ENCODE measurements around the gene DNPEP. TPM values are rescaled to one million over a fixed set of nuclear protein-coding genes. Genes with fewer than 3 reads are reported as not detected.

The DNPEP gene
- 58.8 and 67.9 TPM in 2 replicates for total RNA-seq (2014; rRNA removed; shearing (Covaris generic))
- 44.9 and 49.2 TPM in 2 replicates for polyA plus RNA-seq (2016; fragmentation: Nextera tagmentation; extraction: Ambion mirVana)
- long read RNA-seq, transcript DNPEP-201 (15 exons, 2,425 nt), result major isoform, 26 of 39 reads
- long read RNA-seq, partial matches to known transcripts, result 4 of 39 reads
- long read RNA-seq, other reads (novel, unspliced or antisense), result 6 of 39 reads

DNA sequence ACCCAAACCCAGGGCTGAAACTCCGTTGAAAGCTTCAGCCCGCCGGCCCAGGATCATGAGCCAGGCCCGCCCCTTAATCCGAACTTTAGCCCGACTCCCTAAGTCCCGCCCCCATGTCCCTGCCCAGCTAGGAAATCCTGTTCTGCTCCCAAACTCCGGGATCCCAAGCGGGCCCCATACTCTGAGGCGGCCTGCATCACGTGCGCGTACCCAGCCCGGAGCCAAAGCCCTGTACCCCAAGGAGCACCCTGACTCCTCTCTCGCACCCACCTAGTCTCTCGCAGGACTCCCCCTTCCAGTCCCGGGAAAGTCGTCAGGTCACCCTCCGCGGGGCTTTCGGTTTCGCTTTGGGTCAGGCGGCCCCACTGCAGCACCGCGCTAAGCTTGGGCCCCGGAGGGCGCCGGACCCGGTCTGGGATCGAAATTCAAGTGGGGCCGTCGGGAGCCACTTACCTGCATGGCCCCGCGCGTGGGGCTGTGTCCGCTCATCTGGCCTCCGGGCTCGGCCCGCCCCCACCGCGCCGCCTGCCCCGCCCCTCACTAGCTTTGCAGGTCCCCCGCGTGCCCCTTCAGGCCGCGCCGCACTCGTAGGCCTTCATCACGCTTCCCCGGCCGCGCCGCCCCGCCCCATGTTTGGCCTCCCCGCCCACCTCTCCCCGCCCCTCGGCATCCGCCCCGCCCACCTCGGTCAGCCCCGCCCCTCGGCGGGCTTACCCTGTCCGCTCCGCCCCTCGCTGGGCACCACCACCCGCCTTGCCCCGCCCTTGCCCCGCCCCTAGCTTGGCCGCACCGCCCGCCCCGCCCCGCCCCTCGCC lies at the start of gene DNPEP:
DNPEP (minus strand) TSS at position 607 of the 815 bp plus-strand sequence; CDS start at position 489, 118 bp downstream.
- H3K4me3 ChIP-seq, result peak within 1 kb of the TSS; percentile 85
- DNase-seq (ENCODE audit: low spot score) (peak; percentile 95), ATAC-seq (peak; percentile 78)
- Mint-ChIP-seq H3K9me3 (no peaks in the 10 kb centered on the region), H3K36me3 (ENCODE audit: low read depth) (peaks cover 27% of the 10 kb centered on the region), H3K27ac (peak within 1 kb of the TSS; percentile 96), H3K4me1 (peaks cover 7% of the 10 kb centered on the region), H3K4me3 (peak within 1 kb of the TSS; percentile 94), H3K27me3 (ENCODE audit: insufficient read depth, low read depth, poor library complexity) (peaks cover 6% of the 10 kb centered on the region)
- H3K4me1 ChIP-seq (ENCODE audit: insufficient read depth), result no peaks in the 10 kb centered on the region
- 0 out of 2 replicates have a peak, but pooled peaks cover 4% of the 10 kb centered on the region for H3K36me3 ChIP-seq (ENCODE audit: insufficient read depth)
- no peaks in the 10 kb centered on the region for H4K20me1 ChIP-seq (replicated peaks; ENCODE audit: insufficient read depth)
- H3K27me3 ChIP-seq (ENCODE audit: insufficient read depth), result no peaks in the 10 kb centered on the region
- peak within 1 kb of the TSS; percentile 99 for H2AFZ ChIP-seq
- peaks cover 7% of the 10 kb centered on the region; the same call in 1 of the 2 replicates for H3F3A ChIP-seq (replicated peaks; ENCODE audit: low read depth)
- no peaks in the 10 kb centered on the region for H3K9me2 ChIP-seq (ENCODE audit: insufficient read depth)
- TF ChIP-seq POLR2AphosphoS5 (IDR thresholded peaks at IDR 0.05; ENCODE audit: low read depth), result peak; percentile 61
- peak; percentile 99 for TF ChIP-seq STAT1 (IDR thresholded peaks at IDR 0.05; ENCODE audit: unreplicated experiment)
- TF ChIP-seq NANOG (IDR thresholded peaks at IDR 0.05; ENCODE audit: borderline replicate concordance), result no peak
- H3K79me2 ChIP-seq (replicated peaks; ENCODE audit: insufficient read depth), result no peaks in the 10 kb centered on the region
- peak within 1 kb of the TSS; percentile 80; the same call in 1 of the 2 replicates for H3K27ac ChIP-seq (ENCODE audit: low read depth)
- peak within 1 kb of the TSS; percentile 91 for H3K4me2 ChIP-seq

GRCh38 chr2:219437141-219437540 lies 49.4 kb upstream of the DNPEP start:
- H3K4me3 ChIP-seq, result no peak overlapping the region
- no peaks in the 10 kb centered on the region for H3K9me2 ChIP-seq (ENCODE audit: insufficient read depth)
- H4K20me1 ChIP-seq (replicated peaks; ENCODE audit: insufficient read depth), result no peaks in the 10 kb centered on the region
- H2AFZ ChIP-seq, result no peak overlapping the region
- Mint-ChIP-seq H3K36me3 (ENCODE audit: low read depth) (no peaks in the 10 kb centered on the region; the same call in 2 of the 3 replicates), H3K4me1 (peaks cover 12% of the 10 kb centered on the region), H3K27ac (no peak overlapping the region), H3K27me3 (ENCODE audit: insufficient read depth, low read depth, poor library complexity) (peaks cover 21% of the 10 kb centered on the region), H3K9me3 (no peaks in the 10 kb centered on the region), H3K4me3 (no peak overlapping the region)
- no peaks in the 10 kb centered on the region for H3K36me3 ChIP-seq (ENCODE audit: insufficient read depth)
- H3K79me2 ChIP-seq (replicated peaks; ENCODE audit: insufficient read depth), result no peaks in the 10 kb centered on the region
- ATAC-seq (no peak), DNase-seq (ENCODE audit: low spot score) (no peak)
- TF ChIP-seq NANOG (IDR thresholded peaks at IDR 0.05; ENCODE audit: borderline replicate concordance) (no peak), STAT1 (IDR thresholded peaks at IDR 0.05; ENCODE audit: unreplicated experiment) (no peak), JUNB (IDR thresholded peaks at IDR 0.05; ENCODE audit: unreplicated experiment) (no peak), ZNF462 (CRISPR knock-in tag; IDR thresholded peaks at IDR 0.05) (no peak)
- TF ChIP-seq, protein P1, sequence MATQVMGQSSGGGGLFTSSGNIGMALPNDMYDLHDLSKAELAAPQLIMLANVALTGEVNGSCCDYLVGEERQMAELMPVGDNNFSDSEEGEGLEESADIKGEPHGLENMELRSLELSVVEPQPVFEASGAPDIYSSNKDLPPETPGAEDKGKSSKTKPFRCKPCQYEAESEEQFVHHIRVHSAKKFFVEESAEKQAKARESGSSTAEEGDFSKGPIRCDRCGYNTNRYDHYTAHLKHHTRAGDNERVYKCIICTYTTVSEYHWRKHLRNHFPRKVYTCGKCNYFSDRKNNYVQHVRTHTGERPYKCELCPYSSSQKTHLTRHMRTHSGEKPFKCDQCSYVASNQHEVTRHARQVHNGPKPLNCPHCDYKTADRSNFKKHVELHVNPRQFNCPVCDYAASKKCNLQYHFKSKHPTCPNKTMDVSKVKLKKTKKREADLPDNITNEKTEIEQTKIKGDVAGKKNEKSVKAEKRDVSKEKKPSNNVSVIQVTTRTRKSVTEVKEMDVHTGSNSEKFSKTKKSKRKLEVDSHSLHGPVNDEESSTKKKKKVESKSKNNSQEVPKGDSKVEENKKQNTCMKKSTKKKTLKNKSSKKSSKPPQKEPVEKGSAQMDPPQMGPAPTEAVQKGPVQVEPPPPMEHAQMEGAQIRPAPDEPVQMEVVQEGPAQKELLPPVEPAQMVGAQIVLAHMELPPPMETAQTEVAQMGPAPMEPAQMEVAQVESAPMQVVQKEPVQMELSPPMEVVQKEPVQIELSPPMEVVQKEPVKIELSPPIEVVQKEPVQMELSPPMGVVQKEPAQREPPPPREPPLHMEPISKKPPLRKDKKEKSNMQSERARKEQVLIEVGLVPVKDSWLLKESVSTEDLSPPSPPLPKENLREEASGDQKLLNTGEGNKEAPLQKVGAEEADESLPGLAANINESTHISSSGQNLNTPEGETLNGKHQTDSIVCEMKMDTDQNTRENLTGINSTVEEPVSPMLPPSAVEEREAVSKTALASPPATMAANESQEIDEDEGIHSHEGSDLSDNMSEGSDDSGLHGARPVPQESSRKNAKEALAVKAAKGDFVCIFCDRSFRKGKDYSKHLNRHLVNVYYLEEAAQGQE (IDR thresholded peaks at IDR 0.05; ENCODE audit: unreplicated experiment), result no peak
- H3K27ac ChIP-seq (ENCODE audit: low read depth), result no peak overlapping the region
- H3K27me3 ChIP-seq (ENCODE audit: insufficient read depth), result peaks cover 59% of the 10 kb centered on the region
- no peaks in the 10 kb centered on the region for H3F3A ChIP-seq (replicated peaks; ENCODE audit: low read depth)
- no peaks in the 10 kb centered on the region; the same call in 1 of the 2 replicates for H3K4me1 ChIP-seq (ENCODE audit: insufficient read depth)
- no peak overlapping the region for H3K4me2 ChIP-seq
